Esophagus muscularis mucosa (tissue), 4 donors: ENCODE measurements around the gene AVEN. TPM values are rescaled to one million over a fixed set of nuclear protein-coding genes. Genes with fewer than 3 reads are reported as not detected.
"Not testable (repeated sequence)": the region's sequence is repeated elsewhere in the genome, so short reads cannot be mapped to it uniquely, and the experiment has no call there.

Experiments
- DNase-seq: peaks from one replicate; pipeline ENCODE4 v3.0.0-alpha.2; 2017; ENCODE audit errors: extremely low spot score
- H3K27ac ChIP-seq, 4 donors: fragments of 200-600 bp; sonication (generic); replicated peaks in 1 of 4; 1 replicate in 3 of 4; 2 replicates in 1 of 4; pipeline ENCODE4 v1.5.1; 2016 to 2019; ENCODE audit warnings: mild to moderate bottlenecking in 1 of 4
- H3K27me3 ChIP-seq, 4 donors: fragments of 200-600 bp; sonication (generic); one replicate each; pipeline versions ENCODE4 v1.5.1 to v1.6.0; 2016 to 2019
- H3K36me3 ChIP-seq, 4 donors: fragments of 200-600 bp; sonication (generic); one replicate each; pipeline ENCODE4 v1.5.1; 2016 to 2019
- H3K4me1 ChIP-seq, 4 donors: fragments of 200-600 bp; sonication (generic); one replicate each; pipeline ENCODE4 v1.5.1; 2016 to 2019
- H3K4me3 ChIP-seq, 4 donors: fragments of 200-600 bp; sonication (generic); 1 replicate in 2 of 4; 2 replicates in 2 of 4; pipeline ENCODE4 v1.5.1; 2016 to 2019; ENCODE audit warnings: mild to moderate bottlenecking in 4 of 4, moderate library complexity in 1 of 4
- H3K9me3 ChIP-seq, 4 donors: fragments of 200-600 bp; sonication (generic); 1 replicate in 3 of 4; 2 replicates in 1 of 4; pipeline ENCODE4 v1.5.1; 2016 to 2019
- EP300 ChIP-seq: sonication (generic); formaldehyde crosslinking; IDR thresholded peaks from one replicate; pipeline ENCODE4 v1.6.1; 2017; ENCODE audit warnings: antibody characterized with exemption
- POLR2A ChIP-seq: fragments of 450-650 bp; IDR thresholded peaks from one replicate; pipeline ENCODE4 v1.6.1; 2017; ENCODE audit warnings: antibody characterized with exemption, moderate library complexity, mild to moderate bottlenecking, low read depth
- POLR2AphosphoS5 ChIP-seq, 2 donors: sonication (generic); formaldehyde crosslinking; IDR thresholded peaks; one replicate each; pipeline ENCODE4 v1.6.1; 2017; ENCODE audit warnings: antibody characterized with exemption in 2 of 2
- WGBS: methylation state at CpG from one replicate; pipeline ENCODE4 v1.1.5; 2018; 5-methylcytosine and 5-hydroxymethylcytosine counted together
- intact Hi-C: fragments of 100-400 bp; cut with DNase I; formaldehyde crosslinking; loops from one replicate; pipeline ENCODE4 v1.15.1; 2023
- total RNA-seq, 4 donors: library from RNA; depleted of rRNA; stranded (reverse); fragments of >200 nt; gene quantifications; one replicate each; pipeline versions ENCODE4 v1.1.0 to v1.2.1, GENCODE V29; 2016
- TF ChIP-seq, protein P1 (sequence below), 3 experiments: fragments of 200-600 bp in 2 of 3; fragments of 450-650 bp in 1 of 3; sonication (generic) in 2 of 3; IDR thresholded peaks; one replicate each; pipeline ENCODE4 v1.5.1; 2017 to 2019; ENCODE audit warnings: antibody characterized with exemption in 3 of 3, mild to moderate bottlenecking in 2 of 3, moderate library complexity in 1 of 3

Gene AVEN
- total RNA-seq, 4 donors from 2014 or later = 18.2 to 30.9 (median 27.6) TPM

DNA sequence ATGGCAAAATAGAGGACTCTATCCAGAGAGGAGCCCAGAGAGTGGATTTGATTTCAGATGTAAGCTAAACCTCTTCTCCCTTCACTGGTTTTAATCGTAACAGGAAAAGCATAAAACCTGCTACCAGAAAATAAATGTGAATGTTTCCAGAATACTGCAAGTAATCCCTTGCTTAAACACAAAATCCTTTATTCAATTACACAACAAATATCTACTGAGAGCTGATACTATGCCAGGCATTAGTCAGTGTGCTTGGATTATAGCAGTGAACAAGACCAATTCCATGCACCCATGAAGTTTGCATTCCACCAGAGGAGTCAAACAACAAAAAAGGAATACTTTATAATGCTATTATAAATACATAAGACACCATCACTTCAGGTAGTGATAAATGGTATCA lies 15.1 kb downstream of the AVEN start:
- Histone ChIP-seq H3K9me3 (no peaks in the 10 kb centered on the region), H3K27ac (no peak overlapping the region), H3K27me3 (no peaks in the 10 kb centered on the region), H3K4me1 (no peaks in the 10 kb centered on the region), H3K4me3 (no peak overlapping the region), H3K36me3 (no peaks in the 10 kb centered on the region)
- 89% methylated on average over 1 of the region's 1 CpG for WGBS
- intact Hi-C loops = no loop called here
- no peak for DNase-seq
- TF ChIP-seq POLR2A (no peak), POLR2AphosphoS5 (IDR thresholded peaks at IDR 0.05) (no peak), EP300 (no peak)
- TF ChIP-seq, protein P1, sequence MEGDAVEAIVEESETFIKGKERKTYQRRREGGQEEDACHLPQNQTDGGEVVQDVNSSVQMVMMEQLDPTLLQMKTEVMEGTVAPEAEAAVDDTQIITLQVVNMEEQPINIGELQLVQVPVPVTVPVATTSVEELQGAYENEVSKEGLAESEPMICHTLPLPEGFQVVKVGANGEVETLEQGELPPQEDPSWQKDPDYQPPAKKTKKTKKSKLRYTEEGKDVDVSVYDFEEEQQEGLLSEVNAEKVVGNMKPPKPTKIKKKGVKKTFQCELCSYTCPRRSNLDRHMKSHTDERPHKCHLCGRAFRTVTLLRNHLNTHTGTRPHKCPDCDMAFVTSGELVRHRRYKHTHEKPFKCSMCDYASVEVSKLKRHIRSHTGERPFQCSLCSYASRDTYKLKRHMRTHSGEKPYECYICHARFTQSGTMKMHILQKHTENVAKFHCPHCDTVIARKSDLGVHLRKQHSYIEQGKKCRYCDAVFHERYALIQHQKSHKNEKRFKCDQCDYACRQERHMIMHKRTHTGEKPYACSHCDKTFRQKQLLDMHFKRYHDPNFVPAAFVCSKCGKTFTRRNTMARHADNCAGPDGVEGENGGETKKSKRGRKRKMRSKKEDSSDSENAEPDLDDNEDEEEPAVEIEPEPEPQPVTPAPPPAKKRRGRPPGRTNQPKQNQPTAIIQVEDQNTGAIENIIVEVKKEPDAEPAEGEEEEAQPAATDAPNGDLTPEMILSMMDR (IDR thresholded peaks at IDR 0.05) = no peak

DNA sequence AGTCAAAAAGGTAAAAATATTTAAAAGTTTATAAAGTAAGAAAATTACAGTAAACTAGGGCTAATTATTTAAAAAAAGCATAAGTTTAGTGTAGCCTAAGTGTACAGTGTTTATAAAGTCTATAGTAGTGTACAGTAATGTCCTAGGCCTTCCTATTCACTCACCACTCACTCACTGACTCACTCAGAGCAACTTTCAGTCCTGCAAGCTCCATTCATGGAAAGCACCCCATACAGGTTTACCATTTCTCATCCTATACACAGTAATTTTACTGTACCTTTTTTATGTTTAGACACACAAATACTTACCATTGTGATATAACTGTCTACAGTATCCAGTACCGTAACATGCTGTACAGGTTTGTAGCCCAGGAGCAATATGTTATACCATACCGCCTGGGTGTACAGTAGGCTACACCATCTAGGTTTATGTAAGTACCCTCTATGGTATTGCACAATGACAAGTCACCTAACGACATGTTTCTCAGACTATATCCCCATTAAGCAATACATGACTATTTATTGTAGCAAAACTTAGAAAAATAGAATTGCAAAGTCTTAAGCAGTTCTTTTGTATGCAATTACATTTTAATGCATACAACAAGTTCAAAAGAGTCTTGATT lies 19.5 kb downstream of the AVEN start:
- Histone ChIP-seq H3K27me3 (no peaks in the 10 kb centered on the region), H3K27ac (no peak overlapping the region), H3K9me3 (no peaks in the 10 kb centered on the region), H3K36me3 (no peaks in the 10 kb centered on the region), H3K4me1 (no peaks in the 10 kb centered on the region), H3K4me3 (no peak overlapping the region)
- TF ChIP-seq POLR2A = no peak
- no peak for TF ChIP-seq POLR2AphosphoS5 (IDR thresholded peaks at IDR 0.05)
- TF ChIP-seq, protein P1 (IDR thresholded peaks at IDR 0.05) = no peak
- no peak for TF ChIP-seq EP300
- intact Hi-C loops = no loop called here
- 95% methylated on average over 3 of the region's 3 CpGs for WGBS
- no peak for DNase-seq

DNA sequence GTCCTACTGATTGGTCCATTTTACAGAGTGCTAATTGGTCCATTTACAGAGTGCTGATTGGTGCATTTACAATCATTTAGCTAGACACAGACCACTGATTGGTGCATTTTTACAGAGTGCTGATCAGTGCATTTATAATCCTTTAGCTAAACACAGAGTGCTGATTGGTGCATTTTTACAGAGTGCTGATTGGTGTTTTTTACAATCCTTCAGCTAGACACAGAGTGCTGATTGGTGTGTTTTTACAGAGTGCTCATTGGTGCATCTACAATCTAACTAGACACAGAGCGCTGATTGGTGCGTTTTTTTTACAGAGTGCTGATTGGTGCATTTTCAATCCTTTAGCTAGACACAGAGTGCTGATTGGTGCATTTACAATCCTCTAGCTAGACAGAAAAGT lies 20.3 kb downstream of the AVEN start:
- 96% methylated on average over 2 of the region's 2 CpGs for WGBS
- intact Hi-C loops = not testable (repeated sequence)

DNA sequence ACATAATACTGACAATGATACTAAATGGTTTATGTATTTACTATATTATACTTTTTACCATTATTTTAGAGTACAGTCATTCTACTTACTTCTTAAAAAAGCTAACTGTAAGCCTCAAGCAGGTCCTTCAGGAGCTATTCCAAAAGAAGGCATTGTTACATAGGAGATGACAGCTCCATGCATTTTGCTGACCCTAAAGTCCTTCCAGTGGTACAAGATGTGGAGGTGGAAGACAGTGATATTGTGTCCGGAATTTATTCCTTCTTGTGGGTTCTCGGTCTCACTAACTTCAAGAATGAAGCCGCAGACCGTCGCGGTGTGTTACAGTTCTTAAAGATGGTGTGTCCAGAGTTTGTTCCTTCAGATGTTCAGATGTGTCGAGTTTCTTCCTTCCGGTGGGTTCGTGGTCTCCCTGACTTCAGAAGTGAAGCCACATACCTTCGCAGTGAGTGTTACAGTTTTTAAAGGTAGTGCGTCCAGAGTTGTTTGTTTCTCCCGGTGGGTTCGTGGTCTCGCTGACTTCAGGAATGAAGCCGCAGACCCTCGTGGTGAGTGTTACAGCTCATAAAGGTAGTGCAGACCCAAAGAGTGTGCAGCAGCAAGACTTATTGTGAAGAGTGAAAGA lies 20.9 kb downstream of the AVEN start:
- H3K36me3 ChIP-seq = no peaks in the 10 kb centered on the region
- H3K4me1 ChIP-seq = no peaks in the 10 kb centered on the region
- intact Hi-C loops = no loop called here
- 97% methylated on average over 16 of the region's 16 CpGs for WGBS
- no peaks in the 10 kb centered on the region for H3K27me3 ChIP-seq
- no peak for TF ChIP-seq POLR2A
- TF ChIP-seq, protein P1 (IDR thresholded peaks at IDR 0.05) = no peak
- TF ChIP-seq POLR2AphosphoS5 (IDR thresholded peaks at IDR 0.05) = no peak
- no peak for TF ChIP-seq EP300
- no peak for DNase-seq
- H3K9me3 ChIP-seq = no peaks in the 10 kb centered on the region
- no peak overlapping the region for H3K27ac ChIP-seq
- H3K4me3 ChIP-seq = no peak overlapping the region

More for the DNA sequence above, 20.3 kb downstream of the AVEN start:
- H3K4me1 ChIP-seq, DNase-seq, H3K36me3 ChIP-seq, H3K9me3 ChIP-seq, H3K27me3 ChIP-seq, H3K4me3 ChIP-seq, H3K27ac ChIP-seq: not testable (repeated sequence)

DNA sequence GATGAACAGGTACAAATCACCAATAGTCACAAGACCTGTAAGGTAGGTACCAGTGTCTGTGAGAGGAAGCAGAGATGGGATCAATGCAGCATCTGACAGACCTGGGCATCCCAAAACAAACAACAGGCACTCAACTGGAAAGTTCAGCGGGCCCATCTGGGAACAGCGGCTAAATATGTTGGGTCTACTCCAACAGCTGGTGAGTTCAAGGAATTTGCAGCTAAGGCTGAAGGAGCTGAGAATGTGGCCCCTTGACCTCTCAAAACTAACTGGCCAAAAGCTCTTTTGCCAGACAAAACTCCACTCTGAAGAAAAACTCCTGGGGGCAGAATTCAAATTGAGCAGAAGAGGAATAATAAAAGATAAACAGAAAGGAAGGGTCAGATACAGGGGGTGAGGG lies 24.4 kb downstream of the AVEN start:
- H3K27ac ChIP-seq = no peak overlapping the region
- H3K9me3 ChIP-seq = no peaks in the 10 kb centered on the region
- TF ChIP-seq EP300 (no peak), POLR2A (no peak), POLR2AphosphoS5 (IDR thresholded peaks at IDR 0.05) (no peak)
- TF ChIP-seq, protein P1 (IDR thresholded peaks at IDR 0.05) = no peak
- DNase-seq = no peak
- no peaks in the 10 kb centered on the region for H3K27me3 ChIP-seq
- peaks cover 0 to 1% (median 0%) of the 10 kb centered on the region in 4 donors for H3K4me1 ChIP-seq
- intact Hi-C loops = no loop called here
- 100% methylated on average over 2 of the region's 2 CpGs for WGBS
- H3K36me3 ChIP-seq = no peaks in the 10 kb centered on the region
- H3K4me3 ChIP-seq = no peak overlapping the region
